Endometrial microvascular endothelial cells (primary cell): ENCODE results near the gene FUT7. TPM values are rescaled to one million over a fixed set of nuclear protein-coding genes. Genes with fewer than 3 reads are reported as not detected.
"Not testable (repeated sequence)": the region's sequence is repeated elsewhere in the genome, so short reads cannot be mapped to it uniquely, and the experiment has no call there.

ENCODE experiments used
- in situ Hi-C: cut with HindIII; loops from 2 replicates; pipeline ENCODE4 v1.10.0; 2017; ENCODE audit warnings: low sequenced_read_pairs, low pct_unique_long_range_greater_than_20kb; ENCODE audit errors: inconsistent ontology term
- total RNA-seq: library from RNA; depleted of rRNA; stranded (reverse); fragments of >200 nt; gene quantifications from one replicate; pipeline ENCODE4 v1.2.3, GENCODE V29; 2015; ENCODE audit errors: inconsistent ontology term

Gene FUT7
- total RNA-seq, 1 donor from 2014 or later = not detected

- in situ Hi-C loops = no loop called here
These were observed 19.0 kb downstream of the FUT7 start for GRCh38 chr9:137012694-137013570.

DNA sequence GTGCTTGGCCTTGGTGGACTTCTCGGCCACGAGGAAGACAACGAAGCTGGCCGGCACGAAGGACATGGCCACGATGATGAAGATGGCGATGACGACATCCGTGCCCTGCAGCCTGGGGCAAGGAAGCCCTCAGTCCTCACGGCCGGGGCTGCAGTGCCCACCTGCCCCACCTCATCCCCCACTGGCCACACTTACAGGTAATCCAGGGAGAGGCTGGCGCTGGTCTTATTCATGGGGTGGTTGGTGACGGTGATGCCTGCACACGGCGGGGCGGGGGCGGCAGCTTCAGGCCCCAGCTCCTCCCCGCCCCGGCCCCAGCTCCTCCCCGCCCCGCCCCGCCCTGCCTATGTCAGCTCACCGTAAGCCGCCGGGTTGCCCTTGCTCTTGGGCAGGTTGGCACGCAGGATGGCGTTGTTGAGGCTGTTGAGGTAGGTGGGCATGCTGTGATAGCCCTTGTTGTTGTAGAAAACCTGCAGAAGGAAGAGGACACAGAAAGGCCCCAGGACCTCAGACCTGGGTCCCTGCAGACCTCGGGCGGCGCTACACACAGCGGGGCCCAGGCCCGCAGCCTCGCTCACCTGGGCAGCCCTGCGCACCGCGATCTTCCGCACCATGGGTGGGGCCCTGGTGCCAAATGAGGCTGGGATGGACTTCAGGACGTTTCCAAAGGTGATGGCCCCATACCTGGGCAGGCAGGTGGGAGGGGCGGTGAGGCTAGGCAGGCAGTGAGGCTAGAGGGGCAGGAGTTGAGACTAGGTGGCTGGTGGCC is 19.8 kb downstream of the FUT7 start:
- in situ Hi-C loops = no loop called here

GRCh38 chr9:137011156-137011555 is 20.7 kb downstream of the FUT7 start:
- in situ Hi-C loops = no loop called here

DNA sequence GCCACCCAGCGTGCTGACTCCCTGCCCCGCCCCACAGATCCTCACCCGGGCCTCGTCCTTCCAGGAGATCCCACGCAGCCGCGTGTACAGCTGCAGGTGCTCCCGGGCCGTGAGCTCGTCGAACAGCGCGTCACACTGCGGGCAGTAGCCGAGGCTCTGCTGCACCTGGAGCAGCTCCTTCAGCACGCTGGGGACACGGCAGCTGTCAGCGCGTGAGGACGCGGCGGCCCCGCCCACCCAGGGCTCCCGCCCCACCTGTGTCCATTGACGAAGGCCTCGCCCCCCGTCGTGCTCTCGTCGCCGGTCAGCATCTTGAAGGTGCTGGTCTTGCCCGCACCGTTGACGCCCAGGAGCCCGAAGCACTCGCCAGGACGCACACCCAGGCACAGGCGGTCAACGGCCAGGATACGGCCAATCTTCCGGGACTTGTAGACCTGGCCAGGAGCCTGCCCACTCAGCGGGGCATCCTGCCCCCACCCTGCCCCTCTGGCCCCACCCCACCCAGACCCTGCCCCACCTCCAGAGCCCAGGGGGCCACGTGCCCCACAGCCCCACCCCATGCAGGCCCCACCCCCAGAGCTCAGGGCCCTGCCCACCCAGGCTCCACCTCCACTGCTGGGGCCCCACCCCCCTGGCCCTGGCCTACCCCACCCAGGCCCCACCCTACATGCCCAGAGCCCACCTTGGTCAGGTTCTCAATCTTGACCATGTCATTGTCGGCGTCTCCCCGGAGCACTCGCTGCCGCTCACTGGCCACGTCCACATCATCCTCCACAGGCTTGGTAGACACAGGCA is 21.8 kb downstream of the FUT7 start:
- in situ Hi-C loops = no loop called here

DNA sequence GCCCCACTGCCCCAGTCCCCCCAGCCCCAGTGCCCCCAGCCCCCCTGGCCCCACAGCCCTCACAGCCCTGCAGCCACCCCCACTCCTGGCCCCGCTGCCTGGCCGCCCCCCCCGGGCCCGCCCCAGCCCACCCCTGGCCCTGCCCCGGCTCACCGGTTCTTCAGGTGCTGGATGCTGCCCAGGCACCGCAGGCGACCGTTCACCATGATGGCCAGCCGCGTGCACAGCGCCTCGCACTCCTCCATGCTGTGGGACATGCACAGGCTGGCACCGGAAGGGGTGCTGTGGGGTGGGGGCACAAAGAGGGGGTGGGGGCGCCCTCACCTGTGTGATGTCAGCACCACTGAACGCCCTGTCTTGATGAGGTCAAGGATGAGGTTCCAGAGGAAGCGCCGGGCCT is 22.7 kb downstream of the FUT7 start:
- in situ Hi-C loops = no loop called here

- in situ Hi-C loops = no loop called here
These were observed 23.6 kb downstream of the FUT7 start for GRCh38 chr9:137008312-137008711.

GRCh38 chr9:137007816-137008270 is 24.0 kb downstream of the FUT7 start:
- in situ Hi-C loops = no loop called here

GRCh38 chr9:137007108-137007815 is 24.6 kb downstream of the FUT7 start:
- in situ Hi-C loops = no loop called here

DNA sequence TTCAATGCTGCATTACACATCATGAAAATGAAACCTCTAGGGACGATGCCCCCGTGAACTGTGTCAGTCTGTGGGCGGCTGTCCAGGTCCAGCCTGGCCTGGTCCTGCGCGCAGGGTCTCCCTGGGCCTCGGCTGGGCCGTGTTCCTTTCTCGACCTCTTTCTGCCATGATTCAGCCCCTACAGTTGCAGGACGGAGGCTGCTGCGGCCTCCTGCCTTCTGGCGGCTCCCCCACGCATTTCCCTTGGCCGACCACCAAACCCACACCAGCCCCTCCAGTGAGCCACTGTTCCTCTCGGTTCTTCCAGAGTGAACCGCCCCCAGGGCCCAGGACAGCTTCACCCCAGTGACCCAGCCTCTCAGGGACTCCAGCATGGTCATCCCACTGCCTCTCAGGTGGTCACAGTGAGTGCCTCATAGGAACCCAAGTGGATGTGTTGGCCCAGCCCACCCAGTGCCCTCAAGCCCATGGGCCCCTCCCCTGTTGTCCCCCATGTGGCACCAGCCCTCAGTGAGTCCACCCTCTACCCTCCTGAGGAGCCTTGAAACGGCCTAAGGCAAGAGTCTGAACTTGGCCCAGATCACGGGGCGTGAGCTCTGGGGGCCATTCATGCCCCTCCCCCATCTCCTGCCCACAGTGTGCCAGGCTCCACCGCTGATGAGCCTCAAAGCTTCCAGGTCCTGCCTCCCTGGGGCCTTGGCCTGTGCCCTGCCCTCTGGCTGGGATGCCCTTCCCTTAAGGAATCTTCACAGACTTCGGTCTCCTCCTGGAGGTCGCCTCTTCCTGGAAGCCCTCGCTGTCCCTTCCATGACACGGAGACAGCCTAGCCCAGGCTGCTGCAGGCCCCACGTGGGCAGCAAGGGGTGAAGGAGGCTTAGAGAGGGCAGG is 25.5 kb downstream of the FUT7 start:
- in situ Hi-C loops = no loop called here

DNA sequence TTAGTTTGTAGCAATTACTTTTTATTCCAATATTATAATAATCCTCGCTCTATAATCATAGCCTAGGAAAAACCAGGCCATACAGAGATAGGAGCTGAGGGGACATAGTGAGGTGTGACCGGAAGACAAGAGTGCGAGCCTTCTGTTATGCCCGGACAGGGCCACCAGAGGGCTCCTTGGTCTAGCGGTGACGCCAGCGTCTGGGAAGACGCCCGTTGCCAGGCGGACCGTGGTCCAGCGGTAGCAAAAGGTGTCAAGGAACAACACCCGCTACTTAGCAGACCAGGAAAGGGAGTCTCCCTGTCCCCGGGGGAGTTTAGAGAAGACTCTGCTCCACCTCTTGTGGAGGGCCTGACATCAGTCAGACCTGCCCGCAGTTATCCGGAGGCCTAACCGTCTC is 27.6 kb downstream of the FUT7 start:
- in situ Hi-C loops = not testable (repeated sequence)

- in situ Hi-C loops = no loop called here
These were observed 29.2 kb downstream of the FUT7 start for GRCh38 chr9:137002646-137003041.

GRCh38 chr9:137001857-137002645 is 29.8 kb downstream of the FUT7 start:
- in situ Hi-C loops = no loop called here

DNA sequence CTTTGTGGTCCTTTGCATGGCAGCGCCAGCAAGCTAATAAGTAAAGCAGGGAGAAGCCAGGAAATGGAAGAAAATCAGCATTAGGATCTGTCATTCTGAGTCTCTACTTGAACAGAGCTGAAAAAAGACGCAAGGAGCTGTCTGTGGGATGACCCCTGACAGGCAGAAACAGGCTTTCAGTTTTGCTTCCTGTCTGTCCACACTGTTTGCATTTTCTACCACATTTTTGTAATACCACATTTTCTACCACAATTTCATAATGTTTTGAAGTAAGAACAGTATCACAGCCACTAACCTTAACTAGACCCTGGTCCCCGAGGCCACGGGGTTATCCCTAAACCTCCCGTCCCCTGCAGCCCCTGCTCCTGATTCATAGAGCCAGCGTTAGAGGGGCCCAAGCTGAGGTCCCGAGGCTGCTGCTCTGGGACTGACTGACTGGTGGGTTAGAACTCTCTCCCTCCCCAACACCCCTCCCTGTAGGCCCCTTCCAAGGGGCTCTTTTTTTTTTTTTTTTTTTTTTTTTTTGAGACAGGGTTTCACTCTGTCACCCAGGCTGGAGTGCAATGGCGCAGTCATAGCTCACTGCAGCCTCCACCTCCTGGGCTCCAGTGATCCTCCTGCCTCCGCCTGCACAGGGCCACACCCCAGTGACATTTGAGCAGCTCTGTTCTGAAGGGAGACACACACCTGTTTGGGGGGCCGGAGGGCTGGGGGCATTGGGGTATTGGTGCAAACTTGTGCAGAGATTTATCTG is 31.5 kb downstream of the FUT7 start:
- in situ Hi-C loops = no loop called here

DNA sequence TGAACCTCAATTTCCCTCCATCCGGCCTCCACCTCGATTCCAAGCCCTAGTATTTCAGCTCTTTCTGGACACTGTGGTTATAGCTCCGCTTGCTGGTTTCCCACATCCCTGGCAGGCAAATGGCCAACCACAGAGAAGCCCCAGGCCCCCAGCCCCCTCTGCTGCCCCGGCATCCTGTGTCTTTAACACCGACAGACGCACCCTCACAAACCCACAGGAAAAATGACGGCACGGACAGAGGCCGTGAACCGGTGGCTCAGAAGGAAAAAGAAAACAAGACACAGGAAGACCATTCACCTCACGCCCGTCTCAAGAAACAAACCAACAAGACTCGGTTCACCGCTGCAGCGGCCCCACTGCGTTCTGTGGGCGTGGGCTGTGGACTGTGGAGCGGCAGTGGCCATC is 34.1 kb downstream of the FUT7 start:
- in situ Hi-C loops = no loop called here

DNA sequence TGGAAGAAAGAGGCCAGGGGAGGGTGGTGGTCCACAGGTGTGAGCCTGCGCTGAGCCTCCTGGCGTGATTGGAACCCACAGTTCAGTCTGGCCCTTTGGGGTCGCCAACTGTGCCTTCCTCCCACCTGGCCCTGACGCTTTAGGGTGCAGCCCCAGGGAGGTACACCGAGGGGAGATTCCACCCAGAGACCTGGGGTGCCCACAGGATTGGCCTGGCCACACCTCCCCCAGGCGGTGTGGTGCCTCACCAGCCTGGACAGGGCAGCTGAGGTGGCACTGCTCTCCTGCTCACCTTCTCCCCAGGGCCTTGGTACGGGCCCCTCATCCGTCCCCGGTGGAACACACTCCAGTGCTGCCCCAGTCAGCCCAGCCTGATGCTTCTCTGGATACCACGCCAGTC is 34.5 kb downstream of the FUT7 start:
- in situ Hi-C loops = no loop called here
